Activated CD8-positive, alpha-beta memory T cell treated with anti-CD3 and anti-CD28 coated beads for 4 hours (primary cell): ENCODE measurements around the gene HINT2.

ENCODE experiments used
- DNase-seq, 2 donors: peaks; one replicate each; pipeline ENCODE4 v3.0.0-alpha.2; 2020; ENCODE audit warnings: low read depth in 2 of 2

The HINT2 gene

GRCh38 chr9:35774907-35775635 lies 39.8 kb downstream of the HINT2 start:
- no peak for DNase-seq

GRCh38 chr9:35771943-35772342 lies 42.9 kb downstream of the HINT2 start:
- no peak for DNase-seq

GRCh38 chr9:35771534-35771933 lies 43.3 kb downstream of the HINT2 start:
- DNase-seq: no peak

- no peak for DNase-seq
Measured at GRCh38 chr9:35771075-35771433, 43.8 kb downstream of the HINT2 start.

GRCh38 chr9:35769763-35770162 lies 45.1 kb downstream of the HINT2 start:
- no peak for DNase-seq

GRCh38 chr9:35767458-35767857 lies 47.4 kb downstream of the HINT2 start:
- DNase-seq: no peak

GRCh38 chr9:35766997-35767396 lies 47.8 kb downstream of the HINT2 start:
- no peak for DNase-seq

- DNase-seq: no peak
Measured at GRCh38 chr9:35763803-35764202, 51.0 kb downstream of the HINT2 start.

- no peak for DNase-seq
Measured at GRCh38 chr9:35763181-35763580, 51.7 kb downstream of the HINT2 start.
